Activated T-cell treated with anti-CD3 and anti-CD28 coated beads, Interleukin-2, amount 50 U/mL, for 48 hours (primary cell): ENCODE measurements around the gene BRSK2.
A peak's percentile ranks its signal among the peaks of the same experiment; 100 is the strongest.

Experiments
- DNase-seq, 2 experiments: peaks; one replicate each; pipeline ENCODE4 v3.0.0-alpha.2; 2020

Gene BRSK2

DNA sequence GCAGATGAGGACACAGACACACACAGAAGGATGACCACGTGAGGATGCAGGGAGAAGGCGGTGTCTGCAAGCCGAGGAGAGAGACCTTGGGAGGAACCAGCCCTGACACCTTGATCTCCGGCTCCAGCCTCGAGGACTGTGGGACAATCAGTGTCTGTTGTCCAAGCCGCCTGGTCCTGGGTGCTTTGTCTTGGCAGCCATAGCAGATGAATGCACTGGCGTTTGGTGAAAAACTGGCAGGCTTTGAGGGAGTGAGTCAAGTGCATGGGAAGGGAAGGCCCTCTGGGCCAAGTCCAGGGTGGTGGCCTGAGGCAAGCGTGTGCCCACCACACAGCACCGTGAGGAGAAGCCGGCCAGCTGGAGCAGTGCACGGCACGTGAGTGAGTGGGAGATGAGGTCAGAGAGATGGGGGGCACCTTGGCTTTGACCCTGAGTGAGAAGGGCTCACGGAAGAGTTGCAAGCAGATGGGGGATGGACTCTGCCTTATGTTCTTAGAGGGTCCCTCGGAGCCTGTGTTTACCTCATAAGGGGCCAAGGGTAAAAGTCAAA lies 12.4 kb upstream of the BRSK2 start:
- no peak for DNase-seq

DNA sequence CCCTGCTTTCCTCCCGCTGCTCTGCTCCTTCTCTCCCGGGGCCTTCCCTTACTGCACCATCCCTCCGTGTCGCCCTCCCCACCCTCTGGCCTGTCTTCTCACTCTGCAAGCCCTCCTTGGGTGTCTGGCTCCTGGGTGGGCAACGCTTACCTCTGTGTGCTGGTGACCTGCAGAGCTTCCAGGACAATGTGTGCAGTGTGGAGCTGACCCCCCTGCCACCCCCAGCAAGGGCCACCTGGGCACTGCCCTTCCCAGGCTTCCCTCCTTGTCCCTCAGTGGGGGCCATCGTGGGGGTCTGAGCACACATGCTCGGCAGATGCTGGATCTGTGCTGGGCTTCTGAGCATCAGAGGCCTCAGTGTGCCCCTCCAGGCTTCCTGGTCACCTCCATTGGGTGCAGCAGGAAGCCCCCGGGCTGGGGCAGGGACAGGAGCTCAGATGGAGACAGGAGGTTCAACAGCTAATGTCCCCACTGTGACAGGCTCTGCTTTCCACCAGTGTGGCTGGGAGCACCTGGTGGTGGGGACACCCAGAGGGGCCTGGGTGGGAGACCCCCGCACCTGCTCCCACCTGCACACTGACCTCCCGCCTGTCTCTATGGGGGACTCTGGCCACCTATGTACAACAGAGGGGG lies 7.8 kb upstream of the BRSK2 start:
- no peak for DNase-seq

DNA sequence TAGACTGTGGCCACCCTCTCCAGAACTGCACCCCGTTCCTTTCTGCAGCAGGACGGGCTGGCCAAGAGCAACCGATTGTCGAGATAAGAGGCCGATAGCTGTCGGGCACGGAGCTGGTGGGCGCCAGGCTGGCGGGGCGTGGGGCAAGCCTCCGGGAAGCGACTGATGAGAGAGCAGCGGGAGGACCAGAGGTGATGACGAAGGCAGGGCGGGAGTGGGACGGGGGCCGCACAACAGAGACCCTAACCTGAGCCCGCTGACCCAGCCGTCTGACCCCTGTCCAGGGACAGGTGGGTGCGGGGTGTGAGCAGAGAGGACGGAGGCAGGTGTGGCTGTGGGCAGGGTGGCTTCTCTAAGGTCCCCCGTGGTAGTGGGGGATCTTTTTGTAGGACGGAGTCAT lies 7.3 kb upstream of the BRSK2 start:
- no peak for DNase-seq

DNA sequence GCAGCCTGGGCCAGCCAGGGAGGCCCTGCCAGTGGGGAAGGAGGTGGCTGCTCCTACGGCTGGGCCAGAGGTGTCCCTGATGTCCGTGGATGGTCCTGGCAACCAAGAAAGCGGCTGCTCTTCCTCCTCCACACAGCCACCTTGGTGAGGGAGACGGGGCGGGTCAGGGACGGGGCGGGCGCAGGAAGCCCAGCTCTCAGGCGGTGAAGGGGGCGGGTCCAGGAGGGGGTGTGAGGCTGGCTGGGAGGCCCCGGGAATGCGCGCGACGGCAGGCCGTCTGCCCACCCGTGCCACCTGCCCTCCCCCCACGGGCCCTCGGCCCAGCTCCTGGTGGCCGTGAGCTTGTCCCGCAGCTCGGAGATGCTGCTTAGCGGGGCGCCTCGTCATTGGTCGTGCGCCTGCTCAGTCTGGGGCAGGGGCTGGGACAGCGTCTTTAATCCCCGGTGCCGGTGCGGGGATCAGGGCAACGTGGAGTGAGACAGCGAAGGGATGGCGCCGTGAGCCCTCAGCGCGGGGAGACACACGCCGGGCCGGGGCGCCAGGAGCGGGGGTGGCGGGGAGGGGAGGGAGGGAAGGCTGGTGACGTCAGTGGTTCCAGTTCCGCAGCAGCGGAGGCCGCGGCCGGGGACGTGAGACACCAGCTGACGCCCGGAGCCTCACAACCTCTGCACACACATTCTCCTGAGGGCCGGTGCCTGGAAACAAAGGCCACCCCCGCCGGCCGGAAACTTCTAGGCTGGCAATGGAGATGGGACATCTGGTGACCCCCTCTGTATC lies 6.7 kb upstream of the BRSK2 start:
- DNase-seq = peak; percentile 82 to 88

DNA sequence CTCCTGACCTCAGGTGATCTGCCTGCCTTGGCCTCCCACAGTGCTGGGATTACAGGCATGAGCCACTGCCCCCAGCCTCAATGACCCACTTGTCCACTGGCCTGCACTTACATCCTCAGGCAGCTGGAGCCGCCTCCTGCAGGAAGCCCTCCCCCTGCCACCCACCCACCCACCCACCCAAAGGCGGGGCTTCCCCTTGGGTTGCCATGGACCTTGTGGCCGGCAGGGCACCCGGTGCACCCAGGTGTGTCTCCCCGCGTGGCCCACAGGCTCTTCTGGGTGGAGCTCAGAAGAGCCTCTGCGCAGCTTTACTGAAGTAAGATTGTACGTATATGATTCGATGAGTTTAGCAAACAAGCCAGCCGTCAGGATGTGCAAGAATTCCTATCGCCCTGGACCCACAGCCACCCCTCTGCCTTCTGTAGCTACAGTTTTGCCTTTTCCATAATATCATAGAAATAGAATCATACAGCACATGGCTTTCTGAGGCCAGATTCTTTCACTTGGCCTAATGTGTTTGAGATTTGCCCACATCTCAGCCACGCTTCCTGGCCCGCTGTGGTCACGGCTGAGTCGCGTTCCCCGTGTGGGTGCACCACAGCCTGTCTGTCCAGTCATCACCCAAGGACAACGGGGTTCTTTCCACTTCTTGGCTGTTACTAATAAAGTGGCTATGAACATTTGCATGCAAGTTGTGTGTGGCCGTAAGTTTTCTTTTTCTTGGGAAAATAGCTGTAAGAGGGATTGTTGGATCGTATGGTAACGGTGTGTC lies 5.3 kb upstream of the BRSK2 start:
- peak in 1 of 2 experiments; percentile 62 for DNase-seq

DNA sequence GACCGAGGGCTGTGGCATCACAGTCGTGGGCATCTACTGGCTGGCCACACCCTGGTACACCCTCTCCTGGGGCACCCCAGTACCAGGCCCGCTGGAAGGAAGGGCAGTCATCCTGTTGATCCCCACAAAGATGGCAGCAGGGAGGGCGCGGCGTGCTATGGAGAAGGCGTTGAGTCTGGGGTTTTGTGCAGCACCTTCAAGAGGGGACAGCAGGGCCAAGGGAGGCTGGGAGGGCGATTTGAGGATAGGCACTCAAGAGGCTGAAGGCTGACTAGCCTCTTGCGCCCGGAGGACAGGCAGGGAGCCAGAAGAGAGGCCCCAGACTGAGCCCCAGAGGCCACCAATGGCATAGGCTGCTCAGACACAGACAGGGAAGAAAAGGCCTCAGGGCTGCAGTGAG lies 2.2 kb upstream of the BRSK2 start:
- DNase-seq = no peak

DNA sequence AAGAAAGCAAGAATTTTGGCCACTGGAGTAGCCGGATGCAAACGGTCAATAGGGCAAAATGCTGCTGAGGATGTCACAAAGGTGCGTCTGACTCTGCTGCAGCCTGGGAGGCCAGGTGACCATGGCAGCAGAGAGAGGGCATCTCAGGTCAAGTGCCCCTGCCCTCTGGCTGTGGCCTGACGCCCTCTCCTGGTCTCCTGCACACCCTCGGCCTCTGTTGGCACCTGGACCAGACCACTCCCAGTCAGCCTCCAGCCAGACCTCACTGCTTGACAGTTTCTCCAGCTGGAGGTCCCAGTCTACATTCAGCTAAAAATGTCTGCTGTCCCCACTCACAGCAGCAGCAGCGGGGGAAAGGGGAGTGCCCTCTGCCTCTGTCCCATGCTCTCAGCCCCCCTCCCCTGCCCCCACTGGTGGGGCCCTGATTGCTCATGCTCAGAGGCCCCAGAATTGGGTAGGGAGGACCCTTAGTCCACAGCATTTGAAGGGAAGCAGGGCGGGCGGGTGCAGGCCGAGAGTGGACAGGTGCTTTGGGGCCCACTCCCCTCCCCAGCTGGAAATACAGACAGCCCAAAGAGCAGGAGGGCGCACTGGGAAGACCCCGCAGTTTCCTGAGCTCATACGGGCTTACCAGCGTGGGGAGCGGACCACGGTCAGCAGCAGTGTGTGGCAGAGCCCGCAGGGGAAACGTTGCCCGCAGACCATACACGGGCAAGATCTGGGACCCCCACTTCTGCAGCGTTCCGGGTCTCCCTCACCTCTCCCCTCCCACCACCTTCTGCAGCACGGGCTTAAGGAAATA lies 1.6 kb upstream of the BRSK2 start:
- DNase-seq = no peak

DNA sequence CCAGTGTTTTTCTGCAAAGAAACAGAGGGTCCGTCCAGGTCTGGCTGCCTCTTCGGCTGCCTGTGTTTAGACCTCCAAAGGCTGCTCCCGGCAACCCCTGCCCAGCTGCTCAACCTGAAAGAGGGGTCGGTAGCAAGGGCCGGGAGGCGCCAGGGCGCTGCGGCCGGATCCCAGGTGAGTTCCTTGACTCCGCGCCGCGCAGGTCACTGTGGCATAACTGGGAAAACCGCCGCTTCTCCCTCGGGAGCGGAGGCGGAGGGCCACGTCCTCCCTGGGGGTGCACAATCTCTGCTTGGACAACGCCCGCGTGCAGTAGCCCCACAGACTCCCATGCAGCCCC lies 1.0 kb upstream of the BRSK2 start:
- no peak for DNase-seq

DNA sequence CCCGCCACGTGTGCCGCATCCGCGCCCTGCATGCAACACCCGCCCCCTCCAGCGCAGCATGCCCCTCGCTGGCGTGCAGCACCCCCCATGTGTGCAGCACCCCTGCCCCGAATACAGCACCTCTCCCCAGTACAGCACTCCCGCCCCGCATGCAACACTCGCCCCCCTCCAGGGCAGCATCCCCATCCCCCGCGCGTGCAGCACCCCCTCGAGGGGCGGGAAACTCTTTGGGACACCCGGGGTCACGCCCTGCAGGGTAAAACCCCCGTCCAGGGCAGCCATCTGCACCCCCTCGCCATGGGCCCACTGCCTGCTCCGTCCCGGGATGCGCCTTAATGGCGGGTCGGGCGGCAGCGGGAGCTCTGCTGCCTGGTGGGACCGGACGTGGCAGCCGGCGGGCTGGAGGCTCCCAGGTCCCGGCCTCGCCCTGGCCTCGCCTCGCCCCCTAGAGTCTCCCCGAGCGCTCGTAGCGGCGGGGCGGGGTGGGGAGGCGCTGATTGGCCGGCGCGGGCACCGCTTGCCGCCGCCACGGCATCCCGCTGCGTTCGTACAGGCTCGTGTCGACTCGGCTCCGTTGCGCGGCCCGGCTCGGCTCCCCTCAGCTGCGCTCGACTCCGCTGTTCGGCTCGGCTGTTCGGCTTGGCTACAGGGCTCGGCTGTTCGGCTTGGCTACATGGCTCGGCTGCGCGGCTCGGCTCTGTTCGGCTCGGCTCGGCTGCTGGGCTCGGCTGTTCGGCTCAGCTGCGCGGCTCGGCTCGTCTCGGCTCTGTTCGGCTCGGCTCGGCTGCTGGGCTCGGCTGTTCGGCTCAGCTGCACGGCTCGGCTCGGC lies 417 bp upstream of the BRSK2 start:
- DNase-seq = peak; percentile 93 to 98

DNA sequence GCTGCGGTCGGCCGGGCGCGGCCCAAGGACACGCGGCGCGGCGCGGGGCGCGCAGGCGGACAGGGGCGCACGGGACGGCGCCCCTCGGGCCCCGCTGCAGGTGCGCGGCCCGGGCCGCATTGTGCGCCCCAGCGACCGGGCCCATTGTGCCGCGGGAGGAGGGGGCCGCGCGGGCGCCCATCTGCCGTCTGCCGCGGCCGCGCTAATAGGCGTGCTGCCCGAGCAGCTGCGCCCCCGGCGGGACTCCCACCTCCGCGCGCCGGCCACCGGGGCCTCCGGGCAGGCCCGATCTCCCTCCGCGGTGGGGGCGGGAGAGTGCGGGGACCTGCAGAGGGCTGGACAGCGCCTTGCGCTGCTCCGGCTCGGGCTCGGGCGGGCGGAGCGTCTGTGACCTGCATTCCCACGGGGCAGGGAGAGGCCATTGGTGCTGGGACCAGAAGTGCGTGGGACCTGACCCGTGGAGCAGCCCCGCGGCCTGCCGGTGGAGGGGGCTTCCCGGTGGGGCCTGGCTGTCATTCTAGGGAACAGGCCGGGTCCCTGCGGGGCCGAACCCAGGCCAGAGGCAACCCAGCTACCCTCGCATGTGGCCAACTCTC lies 933 bp downstream of the BRSK2 start:
- DNase-seq = no peak

DNA sequence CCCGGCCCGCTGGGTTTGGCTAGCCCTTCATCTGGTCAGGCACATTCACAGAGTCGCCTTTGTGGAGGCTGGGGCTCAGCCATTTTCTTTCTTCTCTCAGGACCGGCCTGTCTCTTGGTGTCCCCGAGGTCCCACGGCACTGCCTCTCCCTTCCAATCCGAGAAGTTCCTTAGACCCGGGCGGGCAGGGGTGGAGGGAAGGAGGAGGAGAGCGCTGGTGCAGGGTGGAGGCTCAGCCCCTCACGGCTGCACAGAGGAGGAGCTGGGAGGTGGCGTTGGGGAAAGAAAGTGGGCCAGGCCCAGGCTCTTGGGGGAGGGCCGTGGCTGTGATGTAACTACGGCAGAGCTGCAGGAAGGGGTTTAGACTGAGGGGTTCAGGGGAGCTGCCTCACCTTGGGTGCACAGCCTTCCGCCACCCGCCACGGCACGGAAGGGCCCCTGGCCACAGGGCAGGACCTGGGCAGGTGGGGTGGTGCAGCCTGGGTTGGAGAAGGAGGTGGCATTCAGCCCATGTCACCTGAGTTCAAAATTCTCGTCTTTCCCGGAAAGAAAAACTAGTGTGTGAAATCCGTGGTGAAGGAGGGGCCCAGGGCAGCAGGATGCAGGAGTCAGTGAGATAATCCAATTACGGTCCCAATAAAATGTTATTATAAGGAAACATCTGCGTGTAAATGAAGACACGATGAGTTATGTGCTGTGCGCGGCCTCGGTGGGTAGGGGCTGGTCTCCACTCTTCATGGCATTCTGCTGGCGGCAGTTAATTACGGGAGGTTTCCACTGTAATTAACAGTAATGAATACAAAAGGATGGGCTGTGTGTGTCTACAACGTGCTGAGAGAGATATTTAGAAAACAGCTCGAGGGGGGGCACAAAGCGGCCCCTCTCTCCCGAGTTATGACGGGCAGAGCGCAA lies 1.7 kb downstream of the BRSK2 start:
- no peak for DNase-seq

DNA sequence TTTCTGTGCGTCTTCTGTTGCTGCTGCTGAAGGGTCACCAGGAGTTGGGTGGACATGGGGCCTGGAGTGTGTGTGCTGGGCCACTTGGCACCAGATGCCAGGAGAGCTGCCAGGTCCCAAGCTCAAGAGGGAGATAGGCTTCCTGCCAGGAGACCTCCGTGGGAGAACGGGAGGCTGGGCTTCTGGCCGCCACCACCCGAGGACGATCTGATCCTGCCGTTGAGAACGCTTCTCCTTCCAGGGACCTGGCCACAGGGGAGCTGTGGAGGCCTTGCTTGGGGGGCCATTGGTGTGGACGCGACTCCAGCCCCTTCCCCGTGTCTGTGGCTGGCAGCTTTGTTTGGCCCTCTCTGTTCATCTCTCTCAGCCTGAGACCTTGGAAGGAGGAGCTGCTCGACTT lies 2.4 kb downstream of the BRSK2 start:
- no peak for DNase-seq

DNA sequence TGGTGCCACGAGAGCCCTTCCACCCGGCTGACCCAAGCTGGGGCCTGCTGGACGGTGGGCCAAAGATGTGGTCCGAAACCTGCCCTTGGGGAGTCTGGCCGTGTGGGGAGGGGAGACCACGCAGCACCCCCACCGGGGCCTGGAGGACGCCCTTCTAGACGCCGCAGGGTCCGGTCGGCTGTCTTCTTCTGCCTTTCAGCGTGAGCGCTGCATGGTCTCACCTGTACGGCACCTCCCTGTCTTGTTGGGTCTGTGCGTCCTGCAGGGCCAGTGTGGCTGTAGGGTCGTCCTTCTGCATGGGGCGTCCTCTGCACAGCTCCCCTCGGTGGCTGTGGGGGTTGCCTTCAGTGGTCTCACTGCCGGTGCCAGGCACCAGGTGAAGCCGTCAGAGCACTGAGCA lies 2.8 kb downstream of the BRSK2 start:
- DNase-seq = no peak

DNA sequence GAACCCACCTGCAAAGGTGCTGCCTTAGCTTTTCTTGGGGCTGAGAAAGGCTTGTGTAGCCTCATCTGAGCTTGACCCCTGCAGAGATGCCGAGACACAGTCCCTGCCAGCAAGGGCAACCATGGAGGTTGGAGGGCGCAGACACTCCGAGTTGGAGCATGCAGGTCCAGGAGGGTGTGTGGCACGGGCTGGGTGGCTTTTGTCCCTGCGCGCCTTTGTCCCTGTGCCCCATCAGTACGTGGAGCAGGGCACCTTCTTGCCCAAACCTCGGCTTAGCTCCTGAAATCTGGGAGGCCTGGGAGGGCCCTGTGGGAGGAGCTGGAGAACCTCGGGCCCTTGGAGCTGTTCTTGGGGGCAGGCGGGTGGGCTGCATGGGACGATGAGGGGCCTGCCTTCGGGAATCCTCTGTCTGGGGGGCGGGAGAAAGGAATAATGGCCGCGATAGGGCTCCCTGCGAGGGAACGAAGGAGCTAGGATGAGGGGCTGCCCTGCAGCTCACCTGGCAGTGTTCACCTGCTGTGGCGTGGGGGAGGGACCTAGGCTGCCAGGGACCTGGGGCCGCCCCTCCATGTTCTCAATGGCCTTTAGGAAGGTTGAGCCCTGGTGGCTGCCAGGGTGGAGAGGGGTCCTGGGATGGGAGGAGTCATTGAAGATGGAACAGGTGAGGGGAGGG lies 3.4 kb downstream of the BRSK2 start:
- no peak for DNase-seq

DNA sequence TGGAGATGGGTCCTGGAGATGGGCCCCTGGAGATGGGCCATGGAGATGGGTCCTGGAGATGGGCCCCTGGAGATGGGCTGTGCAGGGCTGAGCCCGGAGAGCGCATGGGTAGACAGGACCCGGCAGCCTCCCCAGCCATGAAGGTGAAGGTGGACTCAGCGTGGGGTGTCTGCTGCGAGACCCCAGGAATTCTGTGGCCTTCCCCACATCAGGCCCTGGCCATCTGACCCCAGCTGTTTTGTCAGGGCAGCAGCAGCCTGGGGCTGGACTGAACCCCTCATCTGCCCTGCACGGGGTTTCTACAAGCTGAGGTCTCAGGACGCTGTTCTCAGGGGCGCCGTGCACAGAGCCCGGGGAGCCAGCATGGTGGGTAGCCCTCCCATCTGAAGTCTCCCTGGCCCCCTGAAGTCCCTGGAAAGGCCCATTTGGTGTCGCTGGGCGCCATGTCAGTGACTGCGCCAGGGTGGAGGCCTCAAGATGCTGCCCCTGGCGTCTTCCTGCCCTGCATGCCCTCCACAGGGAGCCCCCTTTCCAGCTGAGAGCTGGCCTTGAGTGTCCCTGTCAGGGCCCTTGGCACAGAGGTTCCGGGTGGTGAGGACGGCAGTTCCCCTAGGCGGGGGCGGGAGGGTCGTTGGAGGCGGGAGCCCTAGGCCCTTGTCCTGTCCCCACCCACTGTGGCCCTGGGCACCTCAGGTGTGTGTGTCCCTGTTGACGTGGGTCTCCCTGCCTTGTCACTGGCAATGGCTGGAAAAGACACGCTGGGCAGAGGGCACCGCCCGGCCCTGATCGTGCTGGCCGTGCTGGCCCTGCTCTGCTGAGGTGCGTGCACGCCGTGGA lies 5.4 kb downstream of the BRSK2 start:
- DNase-seq = no peak

DNA sequence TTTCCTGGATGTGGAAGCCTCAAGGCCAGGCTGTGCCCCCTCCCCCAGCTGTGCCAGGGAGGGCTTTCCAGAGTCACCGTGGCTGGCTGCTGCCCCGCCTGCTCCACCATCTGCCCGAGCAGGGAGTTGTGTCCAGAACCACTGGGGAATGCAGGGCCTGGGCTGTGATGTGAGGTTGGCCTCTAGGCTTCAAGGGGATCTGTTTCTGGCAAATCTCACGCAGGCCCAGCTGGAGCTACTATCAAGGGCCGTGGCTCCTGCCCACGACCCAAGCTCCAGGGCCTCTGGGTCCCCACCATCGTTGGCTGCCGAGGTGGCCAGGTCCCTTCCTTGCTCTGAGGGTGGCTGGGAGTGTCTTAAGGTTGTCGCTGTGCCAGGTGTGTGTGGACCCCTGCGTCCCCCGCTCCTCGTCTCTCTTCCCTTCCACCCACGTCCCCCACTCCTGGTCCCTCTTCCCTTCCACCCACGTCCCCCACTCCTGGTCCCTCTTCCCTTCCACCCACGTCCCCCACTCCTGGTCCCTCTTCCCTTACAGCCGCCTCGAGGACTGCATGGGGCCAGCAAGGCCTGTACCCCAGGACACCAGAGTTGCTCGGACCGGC lies 6.1 kb downstream of the BRSK2 start:
- DNase-seq = no peak

DNA sequence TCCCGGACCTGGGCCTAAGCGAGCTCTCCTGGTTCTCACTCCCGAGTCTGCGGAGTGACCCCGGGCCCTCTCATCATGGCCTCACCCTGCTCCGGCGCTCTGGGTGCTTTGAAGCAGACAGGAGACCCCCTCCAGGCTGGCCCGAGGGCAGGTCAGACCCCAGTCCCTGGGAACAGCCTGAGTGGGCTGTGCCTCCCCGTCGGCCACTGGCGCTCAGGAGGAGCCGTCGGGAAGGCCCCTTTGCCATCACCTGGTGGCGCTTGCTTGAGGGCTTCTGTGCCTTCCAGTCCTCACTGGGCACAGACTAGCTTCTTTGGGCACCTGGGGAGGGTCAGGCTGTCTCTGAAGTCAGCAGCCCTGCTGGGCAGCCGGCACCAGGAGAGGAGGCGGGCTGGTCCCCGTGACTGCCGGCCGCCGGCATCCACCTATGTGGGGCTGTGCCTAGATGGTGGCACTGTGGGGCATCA lies 6.7 kb downstream of the BRSK2 start:
- no peak for DNase-seq

DNA sequence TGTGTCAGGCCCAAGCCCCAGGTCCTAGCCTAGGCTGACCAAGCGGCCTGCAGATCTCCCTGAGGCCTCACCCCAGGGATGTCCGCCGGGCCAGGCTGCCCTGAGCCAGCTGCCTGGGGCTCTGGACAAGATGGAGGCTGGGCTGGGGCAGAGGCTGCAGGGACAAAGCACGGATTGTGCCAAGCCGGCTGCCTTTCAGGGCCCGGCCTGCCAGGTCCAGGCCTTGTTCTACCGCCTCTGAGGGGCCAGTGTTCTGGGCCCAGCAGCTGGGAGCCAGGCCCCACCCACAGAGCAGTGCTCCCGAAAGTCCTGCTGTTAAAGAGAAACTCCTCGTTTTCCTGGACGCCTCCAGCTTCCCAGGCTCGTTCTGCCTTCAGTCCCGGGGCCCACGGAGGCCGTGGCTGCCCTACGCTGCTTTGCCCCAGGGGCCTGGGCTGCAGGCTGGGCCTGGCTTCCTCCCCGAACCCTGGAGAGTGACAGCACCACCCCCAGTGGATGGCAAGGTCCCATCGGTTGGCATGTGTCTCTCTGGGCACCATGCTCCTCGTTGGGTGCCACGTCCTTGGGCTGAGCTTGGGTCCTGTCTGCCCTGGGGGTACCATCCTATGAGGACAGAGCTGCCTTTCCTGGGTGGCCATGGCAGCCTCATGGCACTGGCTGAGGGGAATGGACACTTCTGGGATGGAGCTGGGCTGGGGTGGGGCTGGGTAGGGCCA lies 7.6 kb downstream of the BRSK2 start:
- DNase-seq = no peak
